Erythroblast (primary cell): ENCODE data around the gene HNF1A.

Experiments
- GATA1 ChIP-seq: IDR thresholded peaks from 2 replicates; pipeline ENCODE4 v1.6.1; 2011; ENCODE audit warnings: low read depth, mild to moderate bottlenecking, control low read depth, low read length, moderate library complexity
- POLR2A ChIP-seq: IDR thresholded peaks from 2 replicates; pipeline ENCODE4 v1.6.1; 2011; ENCODE audit warnings: mild to moderate bottlenecking, low read length

GRCh38 chr12:120971299-120972180 is 6.8 kb upstream of the HNF1A start:
- TF ChIP-seq POLR2A, result no peak
- no peak for TF ChIP-seq GATA1
